Stimulated activated CD8-positive, alpha-beta memory T cell treated with anti-CD3 and anti-CD28 coated beads, Interleukin-4, amount 100 ng/mL, for 1 hour (primary cell): Measurements from ENCODE around the gene PPIB.

ENCODE experiments used
- DNase-seq, 2 donors: peaks; one replicate each; pipeline ENCODE4 v3.0.0-alpha.2; 2020; ENCODE audit warnings: low read depth in 2 of 2, low spot score in 1 of 2

Gene PPIB

DNA sequence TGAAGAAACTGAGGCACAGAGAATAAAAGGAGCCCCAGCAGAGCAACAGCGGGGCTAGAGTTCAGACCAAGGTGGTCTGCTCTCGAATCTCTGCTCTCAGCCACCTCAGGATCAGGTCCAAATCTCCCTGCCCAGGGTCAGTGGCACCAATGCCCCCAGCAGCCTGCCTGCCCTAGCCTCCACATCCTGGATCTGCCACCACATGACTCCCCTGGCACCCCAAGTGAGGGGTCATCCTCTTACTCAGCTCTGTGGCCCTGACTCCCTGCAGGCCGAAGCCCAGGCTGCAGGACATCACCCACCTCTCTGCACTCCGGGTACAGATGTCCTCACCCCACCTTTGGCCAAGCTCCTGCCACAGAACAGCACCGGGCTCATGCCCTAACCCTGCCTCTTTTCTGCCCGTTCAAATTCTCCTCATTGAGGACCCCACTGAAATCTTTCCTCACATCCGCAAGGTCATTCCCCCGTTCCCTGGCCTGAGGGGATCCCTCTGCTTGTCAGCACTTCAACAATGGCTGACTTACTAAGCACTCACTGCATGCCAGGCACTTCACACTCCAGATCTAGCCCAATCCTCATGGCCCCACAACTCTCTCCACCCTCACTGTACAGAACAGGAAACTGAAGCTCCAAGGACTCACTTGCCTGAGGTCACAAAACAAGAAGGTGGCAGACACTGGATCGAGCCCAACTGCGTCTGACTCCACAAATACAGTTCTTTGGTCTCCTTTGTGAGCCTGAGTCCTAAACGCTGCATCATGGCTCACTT lies 4.3 kb downstream of the PPIB start:
- no peak for DNase-seq

DNA sequence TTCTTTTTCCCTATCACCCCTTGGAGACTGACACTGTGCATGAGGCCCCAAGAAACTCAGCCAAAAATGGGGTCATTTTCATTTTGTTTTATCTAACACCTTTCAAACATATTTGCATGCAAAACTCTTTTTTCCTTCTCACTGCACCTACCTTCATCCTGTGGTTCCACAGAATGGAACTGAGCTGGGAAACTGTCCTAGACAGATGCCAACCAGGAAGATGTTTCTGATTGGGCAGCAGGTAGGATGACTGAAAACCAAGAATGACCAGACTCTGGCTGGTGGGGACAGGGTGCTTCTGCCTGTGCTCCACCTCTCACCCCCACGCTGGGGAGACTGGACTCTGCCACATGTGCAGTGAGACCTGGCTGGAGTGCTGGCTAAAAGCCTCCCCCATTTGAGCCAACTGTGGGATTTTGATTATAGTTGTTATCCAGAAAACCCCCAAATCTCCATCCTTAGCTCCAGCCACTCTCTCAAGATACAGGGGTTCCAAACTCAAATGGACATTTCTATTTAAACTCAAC lies 5.2 kb downstream of the PPIB start:
- no peak for DNase-seq

DNA sequence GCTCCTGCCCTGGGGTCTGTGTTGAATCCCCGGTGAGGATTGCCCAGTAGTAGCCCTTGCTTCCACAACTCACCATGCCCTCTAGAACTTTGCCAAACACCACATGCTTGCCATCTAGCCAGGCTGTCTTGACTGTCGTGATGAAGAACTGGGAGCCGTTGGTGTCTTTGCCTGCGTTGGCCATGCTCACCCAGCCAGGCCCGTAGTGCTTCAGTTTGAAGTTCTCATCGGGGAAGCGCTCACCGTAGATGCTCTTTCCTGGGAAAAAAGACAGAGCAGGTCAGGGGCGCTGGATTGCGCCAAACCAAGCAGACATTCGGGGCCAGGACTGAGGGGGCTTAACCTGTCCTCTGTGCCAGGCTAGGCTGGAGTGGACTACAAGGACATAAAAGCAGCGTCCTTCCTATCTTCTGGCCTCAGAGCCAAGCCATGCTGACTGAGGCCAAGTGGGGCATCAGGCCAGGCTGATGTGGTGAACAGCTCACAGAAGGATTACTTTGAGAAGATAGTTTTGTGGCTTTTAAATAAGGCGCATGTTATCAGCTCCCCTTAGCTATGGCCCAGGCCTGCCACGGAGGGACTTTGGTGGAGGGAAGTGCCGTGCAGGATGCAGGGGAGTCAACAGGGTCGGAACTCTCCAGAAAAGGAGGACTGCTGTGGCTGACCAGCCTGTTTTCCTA lies 6.0 kb downstream of the PPIB start:
- DNase-seq = no peak

DNA sequence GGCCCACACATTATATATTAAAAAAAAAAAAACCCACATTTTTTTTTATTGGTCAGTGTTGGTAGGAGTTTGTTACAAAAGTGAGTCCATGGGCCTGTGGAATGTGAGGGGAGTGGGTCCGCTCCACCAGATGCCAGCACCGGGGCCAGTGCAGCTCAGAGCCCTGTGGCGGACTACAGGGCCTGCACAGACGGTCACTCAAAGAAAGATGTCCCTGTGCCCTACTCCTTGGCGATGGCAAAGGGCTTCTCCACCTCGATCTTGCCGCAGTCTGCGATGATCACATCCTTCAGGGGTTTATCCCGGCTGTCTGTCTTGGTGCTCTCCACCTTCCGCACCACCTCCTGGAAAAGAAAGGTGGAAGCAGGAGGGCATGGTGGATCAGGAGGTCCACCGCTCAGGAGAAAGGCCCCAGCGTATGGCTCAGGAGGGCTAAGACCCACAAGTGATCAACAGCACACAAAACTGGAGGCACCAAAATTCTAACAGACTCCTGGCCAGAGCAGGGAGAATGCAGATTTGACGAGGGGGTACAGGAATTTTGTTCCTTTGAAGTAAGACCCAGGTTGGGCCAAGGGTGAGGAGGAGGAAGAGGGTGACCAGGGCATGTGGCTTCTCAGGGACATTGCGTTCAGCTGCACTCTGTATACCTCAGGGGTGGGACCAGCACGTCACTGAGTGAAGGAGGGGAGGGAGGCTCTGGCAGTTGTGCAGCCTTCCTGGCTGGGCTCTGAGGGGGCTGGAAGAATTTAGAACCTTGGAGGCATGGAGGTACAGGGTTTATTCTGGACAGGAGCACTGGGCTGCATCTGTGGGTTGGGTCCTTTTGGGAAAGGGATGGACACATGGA lies 6.8 kb downstream of the PPIB start:
- DNase-seq = no peak

DNA sequence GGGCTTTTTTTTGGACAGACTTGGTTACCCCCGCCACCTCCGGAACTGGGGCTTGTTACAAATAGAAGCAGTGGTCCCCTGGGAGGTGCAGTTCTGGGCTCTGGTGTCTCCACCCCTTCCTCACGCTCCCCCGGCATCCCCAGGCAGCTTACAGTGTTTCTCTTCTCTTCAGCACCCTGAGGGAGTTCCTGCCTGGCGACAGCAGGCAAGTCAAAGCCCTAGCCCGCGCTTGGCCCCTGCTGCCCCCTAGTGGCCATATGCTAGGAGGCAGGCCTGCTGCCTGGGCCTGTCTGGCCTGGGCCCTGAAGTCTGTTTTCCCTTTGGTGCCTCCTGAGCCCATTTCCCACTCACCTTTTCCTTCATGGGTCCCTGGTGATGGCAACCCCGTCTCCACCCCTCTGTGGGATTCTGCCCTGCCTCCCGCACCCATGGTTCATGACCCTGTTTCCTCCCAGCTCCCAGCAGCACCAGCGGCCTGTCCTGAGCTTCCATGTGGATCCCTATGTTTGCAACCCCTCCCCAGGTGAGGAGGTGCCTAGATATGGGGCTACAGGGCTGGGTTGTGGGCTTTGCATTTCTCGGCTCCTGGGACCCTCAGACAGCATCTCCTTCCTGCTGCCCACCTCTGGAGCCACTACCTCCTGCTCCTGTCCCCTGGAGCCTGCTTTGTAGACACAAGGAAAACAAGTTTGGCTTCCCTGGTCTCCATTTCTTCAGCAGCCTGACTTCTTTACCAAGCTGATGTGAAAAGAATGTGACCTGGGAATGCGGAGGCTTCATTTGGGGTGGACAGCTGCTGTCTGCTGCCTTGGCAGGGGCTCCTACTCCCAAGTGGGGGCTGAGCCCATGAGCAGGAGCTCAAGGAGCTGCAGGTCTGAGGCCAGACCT lies 9.1 kb downstream of the PPIB start:
- peak; percentile 84 to 89 for DNase-seq

DNA sequence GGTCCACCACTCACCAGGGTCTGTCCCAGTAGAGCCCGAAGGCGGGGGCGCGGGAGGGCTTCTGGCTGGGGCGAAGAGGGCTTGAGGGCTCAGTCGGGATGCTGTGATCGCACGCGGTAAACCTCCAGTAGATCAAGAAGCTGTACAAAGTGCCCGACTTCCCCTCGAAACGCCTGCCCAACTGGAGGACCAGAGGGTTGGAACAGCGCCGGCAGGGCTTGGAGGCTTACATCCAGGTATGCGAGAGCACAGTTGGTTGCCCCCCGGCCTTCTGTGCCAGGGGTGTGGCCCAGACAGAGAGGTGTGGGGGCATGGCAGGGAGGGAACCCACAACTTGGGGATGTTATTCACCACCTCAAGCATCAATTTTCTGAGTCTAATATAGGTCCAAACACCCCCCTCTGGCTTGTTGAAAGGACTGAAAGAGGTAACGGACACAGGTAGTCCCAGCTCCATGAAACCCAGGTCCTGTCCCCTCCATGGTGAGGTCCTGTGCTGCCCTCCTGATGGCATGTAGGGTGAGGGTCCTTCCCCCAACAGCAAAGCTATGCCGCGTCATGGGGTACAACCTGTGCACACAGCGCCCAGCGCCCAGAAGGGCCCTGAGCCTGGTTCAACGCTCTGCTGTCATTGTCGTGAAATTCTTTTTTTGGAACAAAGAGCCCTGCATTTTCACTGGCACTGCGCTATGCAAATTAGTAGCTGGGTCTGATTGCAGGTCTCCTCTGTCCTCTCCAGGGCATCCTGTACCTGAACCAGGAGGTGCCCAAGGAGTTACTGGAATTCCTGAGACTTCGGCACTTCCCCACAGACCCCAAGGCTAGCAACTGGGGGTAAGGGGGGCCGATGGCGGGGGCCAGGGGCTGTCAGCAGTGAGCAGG lies 10.1 kb downstream of the PPIB start:
- DNase-seq = no peak

DNA sequence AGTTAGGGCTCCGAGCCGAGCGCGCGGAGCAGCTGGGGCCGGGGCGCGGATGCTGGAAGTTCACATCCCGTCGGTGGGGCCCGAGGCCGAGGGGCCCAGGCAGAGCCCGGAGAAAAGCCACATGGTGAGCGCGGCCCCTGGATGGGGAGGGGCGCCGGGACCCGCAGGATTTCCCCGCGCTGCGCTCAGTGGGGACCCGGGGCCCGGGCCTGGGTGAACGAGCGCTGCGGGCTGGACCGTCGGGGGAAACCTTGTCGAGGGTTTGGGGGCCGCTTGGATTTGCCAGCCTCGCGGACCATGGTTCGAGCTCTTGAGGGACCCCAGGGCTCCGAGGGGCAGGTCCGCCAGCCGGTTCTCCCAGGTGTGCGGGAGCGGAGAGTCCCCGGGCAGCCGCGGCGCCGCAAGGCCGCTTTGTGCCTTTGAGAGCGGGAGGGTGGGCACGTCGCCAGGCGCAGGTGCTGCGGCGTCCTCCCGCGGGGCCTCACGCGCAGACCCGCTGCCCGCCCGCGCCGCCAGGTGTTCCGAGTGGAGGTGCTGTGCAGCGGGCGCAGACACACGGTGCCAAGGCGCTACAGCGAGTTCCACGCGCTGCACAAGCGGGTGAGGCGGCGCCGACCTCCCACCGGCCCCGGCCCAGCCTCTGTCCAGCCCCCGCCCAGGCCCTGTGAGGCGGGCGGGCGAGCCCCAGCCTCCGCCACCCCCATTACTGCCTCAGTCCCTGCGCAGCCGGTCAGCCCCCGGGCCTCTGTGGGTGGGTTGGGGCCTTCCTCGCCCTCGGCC lies 10.9 kb downstream of the PPIB start, which contains the start of gene SNX22:
TSS of gene SNX22 (plus strand) at position 5 of the 780 bp plus-strand sequence. CDS start at position 50, 45 bp downstream.
- DNase-seq = no peak

DNA sequence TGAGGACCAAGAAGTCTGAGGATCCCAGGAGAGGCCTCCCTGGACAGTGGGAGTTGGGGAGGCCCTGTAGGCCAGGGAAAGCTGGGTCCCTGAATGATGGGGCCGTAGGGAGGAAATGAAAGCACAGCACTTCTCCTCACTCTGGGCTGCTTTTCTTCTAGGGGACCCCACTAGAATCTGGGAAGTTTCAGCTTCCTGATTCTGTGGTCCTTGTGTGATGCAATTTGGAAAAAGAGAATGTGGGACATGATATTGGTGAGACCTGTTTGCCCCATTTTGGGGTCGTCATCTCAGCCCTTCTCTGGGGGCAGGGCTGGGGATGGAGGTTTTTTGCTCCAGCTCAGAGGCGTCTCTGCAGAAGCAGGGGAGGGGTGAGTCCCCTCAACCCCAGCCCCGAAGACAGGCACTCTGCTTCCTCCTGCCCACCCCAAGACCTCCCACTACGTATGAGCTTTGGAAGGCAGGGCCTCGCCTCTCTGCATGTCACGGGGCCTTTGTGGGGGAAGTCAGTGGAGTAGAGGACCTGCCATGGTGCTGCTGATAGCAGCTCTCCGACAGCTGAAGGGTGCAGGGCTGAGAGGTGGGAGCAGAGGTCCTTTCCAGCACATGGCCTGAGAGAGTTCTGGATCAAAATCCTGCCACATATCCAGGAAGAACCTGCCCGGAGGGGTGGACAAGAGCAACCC lies 12.8 kb downstream of the PPIB start:
- no peak for DNase-seq

DNA sequence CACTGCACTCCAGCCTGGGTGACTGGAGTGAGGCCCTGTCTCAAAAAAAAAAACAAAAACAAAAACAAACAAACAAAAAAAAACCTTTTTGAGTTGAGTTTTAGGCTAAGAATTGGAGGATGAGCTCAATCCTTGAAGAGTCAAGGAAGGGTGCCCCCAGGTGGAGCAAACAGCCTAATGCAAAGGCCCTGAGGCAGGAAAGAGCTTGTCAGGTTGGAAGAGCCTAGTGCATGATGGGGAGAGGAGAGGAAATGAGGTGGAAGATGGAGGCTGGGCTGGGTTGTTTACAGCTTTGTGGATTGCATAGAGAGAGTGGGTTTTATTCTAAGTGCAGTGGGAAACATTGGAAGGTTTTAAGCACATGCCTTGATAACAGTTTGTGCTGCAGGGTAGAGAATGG lies 13.4 kb downstream of the PPIB start:
- DNase-seq = no peak

DNA sequence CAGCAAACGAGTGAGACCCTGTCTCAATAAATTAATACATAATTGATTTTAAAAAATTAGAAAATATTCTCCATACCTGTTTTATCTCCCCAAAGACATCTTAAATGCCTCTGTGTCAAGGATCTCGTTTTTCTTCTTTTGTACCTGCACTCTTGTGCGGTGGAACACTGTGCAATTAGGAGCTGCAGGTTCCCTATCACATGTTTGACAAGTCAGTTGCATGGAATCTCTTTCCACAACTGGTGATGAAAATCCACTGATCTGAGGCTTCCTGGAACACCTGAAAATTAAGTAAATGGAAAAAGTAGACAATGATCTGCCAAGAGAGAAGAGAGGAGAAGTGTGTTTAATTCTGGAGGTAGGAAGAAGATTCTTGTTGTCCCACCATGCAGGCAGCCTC lies 14.2 kb downstream of the PPIB start:
- DNase-seq = no peak

DNA sequence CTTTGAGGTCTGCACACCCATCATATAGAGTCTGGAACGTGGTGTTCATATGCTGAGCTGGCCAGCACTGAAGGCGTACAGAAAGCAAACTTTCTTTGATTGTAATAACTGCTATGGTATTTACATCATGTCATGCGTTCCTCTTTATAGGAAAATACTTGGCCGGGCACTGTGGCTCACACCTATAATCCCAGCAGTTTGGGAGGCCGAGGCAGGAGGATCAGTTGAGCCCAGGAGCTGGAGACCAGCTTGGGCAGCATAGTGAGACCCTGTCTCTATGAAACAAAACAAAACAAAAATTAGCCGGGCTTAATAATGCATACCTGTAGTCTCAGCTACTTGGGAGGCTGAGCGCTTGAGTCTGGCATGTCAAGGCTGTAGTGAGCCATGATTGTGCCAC lies 14.7 kb downstream of the PPIB start:
- no peak for DNase-seq

DNA sequence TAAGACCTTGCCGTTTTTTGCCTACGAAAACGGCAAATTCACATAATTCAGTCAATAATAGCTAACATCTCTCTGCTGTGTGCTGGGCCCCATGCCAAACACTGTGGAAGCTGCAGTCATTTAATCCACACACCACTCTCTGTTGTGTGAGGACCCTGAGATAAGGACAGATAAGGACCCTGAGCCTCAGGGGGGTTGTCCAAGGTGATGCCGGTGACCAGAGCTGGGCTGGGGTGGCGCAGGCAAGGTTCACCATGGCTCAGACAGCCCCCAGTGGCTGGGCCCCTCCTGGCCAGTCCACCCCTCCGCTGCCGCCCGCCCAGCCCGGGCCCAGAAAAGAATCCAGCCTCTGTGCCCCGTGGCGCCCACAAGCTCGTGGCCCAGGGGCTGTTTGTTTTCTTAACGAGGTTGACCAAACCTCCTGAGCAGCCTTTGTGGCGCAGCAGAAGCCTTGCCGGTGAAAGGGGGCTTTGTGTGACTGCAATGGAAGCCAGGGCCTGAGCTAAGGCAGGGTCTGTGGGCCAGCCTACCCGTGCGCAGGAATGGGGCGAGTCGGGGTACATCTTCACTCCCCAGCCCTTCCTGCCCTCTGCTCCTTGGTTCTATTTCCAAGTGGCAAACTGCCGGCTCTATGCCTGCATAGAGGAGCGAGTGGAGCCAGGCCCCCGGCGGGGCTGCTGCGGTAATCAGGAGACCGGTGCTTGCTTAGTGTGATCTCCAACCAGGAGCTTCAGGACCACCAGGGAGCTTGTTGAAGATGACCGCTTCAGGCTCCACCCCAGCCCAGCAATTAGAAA lies 15.7 kb downstream of the PPIB start:
- DNase-seq = no peak

DNA sequence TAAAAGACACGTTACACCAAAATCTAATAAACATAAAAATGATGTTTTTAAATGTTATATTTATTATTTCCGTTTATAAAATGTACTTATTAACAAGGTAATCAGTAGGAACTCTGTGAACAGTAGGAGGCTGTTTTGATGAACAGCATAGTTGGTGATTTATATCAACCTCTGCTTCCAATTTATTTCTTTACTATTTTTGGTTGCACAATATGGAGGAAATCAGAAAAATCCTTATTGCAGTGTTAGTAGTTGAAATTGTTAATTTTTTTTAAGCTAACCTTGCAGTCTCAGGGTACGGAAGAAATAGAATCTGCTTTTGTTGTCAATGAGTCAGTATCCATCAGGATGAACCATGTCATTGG lies 16.3 kb downstream of the PPIB start:
- DNase-seq = no peak

DNA sequence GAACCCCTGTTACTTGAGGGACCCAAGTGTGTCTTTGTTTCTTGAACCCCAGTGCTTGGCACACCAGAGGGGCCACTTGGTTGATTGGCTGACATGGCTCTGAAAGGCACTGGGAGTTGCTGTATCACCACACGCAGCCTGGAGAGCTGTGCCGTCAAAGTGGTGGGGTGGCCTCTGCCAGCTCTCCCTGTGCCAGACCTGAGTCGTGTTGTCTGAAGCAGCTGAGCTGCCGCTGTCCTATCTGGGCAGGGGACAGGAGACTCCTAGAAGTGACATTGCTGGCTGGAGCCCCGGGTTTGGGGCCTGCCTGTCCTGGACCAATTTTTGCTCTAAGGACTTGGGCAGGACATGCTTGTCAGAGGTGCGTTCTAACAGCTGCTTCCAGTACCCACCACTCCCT lies 16.8 kb downstream of the PPIB start:
- no peak for DNase-seq

DNA sequence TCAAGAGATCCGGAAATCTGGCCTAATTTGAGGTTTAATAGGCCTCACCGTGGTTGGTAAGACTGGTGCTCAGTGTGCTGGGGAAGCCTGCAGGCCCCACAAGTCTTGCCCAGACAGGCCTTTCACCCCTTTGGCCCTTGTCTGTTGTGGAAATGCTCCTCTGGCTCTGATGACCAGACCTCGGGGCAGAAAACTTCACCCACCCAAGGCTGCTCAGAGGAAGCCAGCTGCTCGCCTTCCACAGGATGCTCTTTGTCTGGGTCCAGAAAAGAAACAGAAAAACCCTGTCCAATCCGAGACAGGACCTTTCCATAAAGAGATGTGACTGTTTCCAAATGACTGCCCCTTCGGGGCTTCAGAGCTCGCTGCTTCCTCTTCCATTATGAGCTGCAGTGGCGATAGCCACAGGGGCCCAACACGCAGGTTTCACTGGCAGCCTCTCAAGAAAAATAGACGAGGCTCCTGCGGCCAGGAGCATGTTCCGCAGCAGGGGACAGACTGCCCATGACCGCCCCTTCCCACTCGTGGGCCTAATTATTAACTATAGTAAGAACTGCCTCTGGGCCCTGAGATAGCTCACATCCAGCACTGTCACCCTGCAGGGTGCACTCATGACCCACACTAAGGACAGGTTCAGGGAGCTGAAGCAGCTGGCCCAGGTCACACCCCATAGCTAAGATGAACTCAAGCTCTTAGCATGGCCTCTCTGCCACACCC lies 18.1 kb downstream of the PPIB start:
- DNase-seq = no peak

DNA sequence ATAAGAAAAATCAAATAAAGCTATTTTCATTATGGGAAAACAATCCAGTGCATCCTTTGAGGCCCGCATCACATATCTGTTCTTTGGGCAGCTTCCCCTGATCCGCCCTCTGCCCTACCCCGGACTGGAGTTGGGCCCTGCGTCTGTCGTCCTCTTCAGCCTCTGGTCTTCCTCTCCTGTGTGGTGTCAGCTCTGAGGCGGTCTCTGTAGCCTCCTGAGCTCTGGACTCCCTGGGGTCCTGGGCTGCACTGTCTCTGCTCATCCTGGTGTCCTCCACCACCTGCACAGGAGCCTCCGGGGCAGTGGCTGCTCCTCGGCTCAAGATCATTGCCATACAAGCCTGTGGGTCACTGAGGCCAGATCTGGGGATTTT lies 18.6 kb downstream of the PPIB start:
- no peak for DNase-seq

DNA sequence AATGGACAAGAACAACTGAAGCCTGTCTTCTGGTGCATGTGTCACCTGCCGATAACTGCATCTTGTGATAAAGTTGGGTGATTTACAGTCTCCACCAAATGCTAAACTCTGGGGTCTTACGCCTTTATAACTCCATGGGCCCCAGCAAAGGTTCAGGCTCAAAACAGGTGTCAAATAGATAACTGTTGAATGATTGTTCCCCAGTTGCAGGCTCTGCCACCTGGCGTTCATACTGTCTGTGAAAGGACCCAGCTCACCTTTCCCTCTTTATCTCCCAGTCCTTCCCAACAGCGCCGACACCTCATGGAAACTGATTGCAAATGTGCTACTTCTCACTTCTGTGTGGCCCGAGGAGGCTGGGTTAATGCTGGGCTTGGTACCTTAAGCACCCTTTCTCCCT lies 19.5 kb downstream of the PPIB start:
- no peak for DNase-seq
